Left lung (tissue), 10 donors: ENCODE data around the gene NCBP3. TPM values are rescaled to one million over a fixed set of nuclear protein-coding genes. Genes with fewer than 3 reads are reported as not detected.

Experiments
- ATAC-seq: fragments of 200-7000 bp; cut with Tn5 transposase; one replicate; pipeline ENCODE4 v1.9.1; 2020; ENCODE audit warnings: moderate library complexity
- DNase-seq, 4 donors: peaks; one replicate each; pipeline ENCODE4 v3.0.0-alpha.2; 2013 to 2020
- H3K27ac ChIP-seq, 2 donors: fragments of 200-600 bp; sonication (generic) in 1 of 2; one replicate each; pipeline versions ENCODE4 v1.5.0 to v1.8.0; 2020 to 2021
- H3K27me3 ChIP-seq, 2 donors: fragments of 200-600 bp; sonication (generic) in 1 of 2; one replicate each; pipeline versions ENCODE4 v1.5.0 to v1.8.0; 2020 to 2021
- H3K36me3 ChIP-seq, 2 donors: fragments of 200-600 bp; sonication (generic) in 1 of 2; one replicate each; pipeline versions ENCODE4 v1.5.0 to v1.8.0; 2020 to 2021
- H3K4me1 ChIP-seq, 2 donors: fragments of 200-600 bp; one replicate each; pipeline ENCODE4 v1.8.0; 2021
- H3K4me3 ChIP-seq, 2 donors: fragments of 200-600 bp; sonication (generic) in 1 of 2; one replicate each; pipeline versions ENCODE4 v1.5.0 to v1.8.0; 2020 to 2021; ENCODE audit warnings: mild to moderate bottlenecking in 1 of 2
- H3K9me3 ChIP-seq, 2 donors: fragments of 200-600 bp; sonication (generic) in 1 of 2; one replicate each; pipeline versions ENCODE4 v1.5.0 to v1.8.0; 2020 to 2021
- CTCF ChIP-seq, 2 donors: fragments of 200-600 bp; sonication (generic) in 1 of 2; IDR thresholded peaks; one replicate each; pipeline versions ENCODE4 v1.5.0 to v1.8.0; 2021; ENCODE audit warnings: antibody characterized with exemption in 2 of 2
- intact Hi-C, 2 donors: fragments of 100-400 bp; cut with DNase I; formaldehyde crosslinking; loops; one replicate each; pipeline versions ENCODE4 v1.11.2 to v1.14.2; 2022
- polyA plus RNA-seq, 6 donors: library from polyadenylated mRNA; unstranded; fragments of 120-200 nt; gene quantifications; one replicate each; pipeline ENCODE4 v1.2.1, GENCODE V29; 2013; ENCODE audit not compliant: insufficient read length in 6 of 6
- total RNA-seq, 2 donors: library from RNA; stranded (reverse); fragmentation: NEBNext Ultra II Directional; extraction: Animal tissue kit (Norgen Biotek cat#: 25700); gene quantifications; one replicate each; pipeline ENCODE4 v1.2.1, GENCODE V29; 2021
- donor health status: DM: no; HTN: yes; CAD: no.
- donor health status: DM: no; HTN: no; CAD: no.

Gene NCBP3
- total and polyA plus RNA-seq, 8 donors, result 30.6 to 112 (median 104) TPM

DNA sequence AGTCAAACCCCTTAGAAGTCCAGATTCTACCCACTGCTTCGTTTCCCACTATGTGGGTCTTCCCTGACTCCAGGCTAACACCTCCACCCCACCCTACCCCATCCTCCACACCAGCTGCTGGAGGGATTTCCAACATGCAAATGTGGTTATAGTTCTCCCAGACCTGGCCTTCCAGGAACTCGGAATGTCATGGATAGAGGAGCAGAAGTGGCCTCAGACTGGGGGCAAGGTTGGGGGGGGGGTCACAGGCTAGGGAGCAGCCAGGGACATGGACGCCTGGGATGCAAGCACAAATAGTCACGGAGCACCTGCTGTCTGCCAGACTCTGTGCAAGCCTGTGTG lies 44.8 kb upstream of the NCBP3 start:
- no peak for TF ChIP-seq CTCF (IDR thresholded peaks at IDR 0.05)
- DNase-seq, result no peak
- H3K4me3 ChIP-seq, result no peak overlapping the region
- H3K4me1 ChIP-seq, result peaks cover 32 to 86% of the 10 kb centered on the region in 2 donors
- no peak for ATAC-seq
- no peaks in the 10 kb centered on the region for H3K9me3 ChIP-seq
- no peaks in the 10 kb centered on the region for H3K36me3 ChIP-seq
- no peak overlapping the region for H3K27ac ChIP-seq
- H3K27me3 ChIP-seq, result no peaks in the 10 kb centered on the region
- intact Hi-C loops, result no loop called here

- H3K4me1 ChIP-seq, result peaks cover 27 to 86% of the 10 kb centered on the region in 2 donors
- DNase-seq (peak in 2 of 4 donors; percentile 71 to 89), ATAC-seq (no peak)
- TF ChIP-seq CTCF (IDR thresholded peaks at IDR 0.05), result no peak
- H3K27me3 ChIP-seq, result no peaks in the 10 kb centered on the region
- no peak overlapping the region for H3K27ac ChIP-seq
- peaks cover 0 to 3% of the 10 kb centered on the region in 2 donors for H3K36me3 ChIP-seq
- H3K9me3 ChIP-seq, result no peaks in the 10 kb centered on the region
- no peak overlapping the region for H3K4me3 ChIP-seq
- intact Hi-C loops, result no loop called here
Observed at GRCh38 chr17:3890082-3890877, 44.2 kb upstream of the NCBP3 start.

- H3K36me3 ChIP-seq, result peaks cover 0 to 11% of the 10 kb centered on the region in 2 donors
- DNase-seq, result no peak
Observed at GRCh38 chr17:3889325-3890012, 43.4 kb upstream of the NCBP3 start.

DNA sequence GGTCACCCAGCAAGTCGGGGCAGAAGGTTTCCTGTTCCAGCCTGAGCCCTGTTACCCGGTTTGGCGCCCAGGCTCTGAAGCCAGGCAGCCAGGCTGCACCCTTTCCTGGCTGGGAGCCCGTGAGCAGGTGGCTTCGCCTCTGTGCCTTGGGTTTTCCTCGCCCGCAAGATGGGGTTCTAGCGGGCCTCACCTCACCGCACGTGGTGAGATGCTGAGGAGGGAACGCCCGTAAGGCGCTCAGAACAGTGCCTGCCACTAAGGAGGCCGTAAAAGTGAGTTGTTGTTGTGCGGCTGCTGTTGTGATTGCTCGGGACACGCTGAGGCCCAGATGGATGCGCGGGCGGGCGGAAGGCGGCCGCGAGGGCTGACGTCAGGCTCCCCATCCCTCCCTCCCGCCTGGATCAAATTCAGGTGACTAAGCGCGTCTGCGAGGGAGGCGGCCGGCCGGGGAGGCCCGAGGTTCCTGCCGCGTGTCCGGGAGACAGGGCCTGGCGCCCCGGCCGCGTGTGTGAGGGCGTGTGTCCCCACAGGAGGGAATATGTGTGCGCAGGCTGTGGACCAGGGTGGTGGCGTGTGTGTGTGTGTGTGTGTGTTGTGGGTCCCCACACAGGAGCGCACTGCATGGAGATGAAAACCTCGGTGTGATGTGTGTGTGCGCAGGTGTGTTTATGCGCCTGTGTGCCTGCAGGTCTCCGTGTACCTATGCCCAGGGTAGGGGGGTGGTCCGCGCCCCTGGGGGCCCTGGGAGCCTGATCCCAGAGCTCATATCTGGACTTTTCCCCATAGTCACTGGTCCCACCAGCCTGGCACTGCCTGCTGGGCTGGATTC lies 42.5 kb upstream of the NCBP3 start:
- ATAC-seq (no peak), DNase-seq (no peak)
- Histone ChIP-seq H3K9me3 (no peaks in the 10 kb centered on the region), H3K27me3 (no peaks in the 10 kb centered on the region), H3K36me3 (peaks cover 0 to 20% of the 10 kb centered on the region in 2 donors), H3K4me3 (no peak overlapping the region), H3K27ac (peak overlapping the region; percentile 33 to 93), H3K4me1 (peaks cover 14 to 74% of the 10 kb centered on the region in 2 donors)
- intact Hi-C loops, result no loop called here
- no peak for TF ChIP-seq CTCF (IDR thresholded peaks at IDR 0.05)

More at GRCh38 chr17:3889325-3890012, 43.4 kb upstream of the NCBP3 start:
- no peaks in the 10 kb centered on the region for H3K27me3 ChIP-seq
- H3K9me3 ChIP-seq, result no peaks in the 10 kb centered on the region
- intact Hi-C loops, result no loop called here
- peaks cover 22 to 83% of the 10 kb centered on the region in 2 donors for H3K4me1 ChIP-seq
- H3K4me3 ChIP-seq, result no peak overlapping the region
- TF ChIP-seq CTCF (IDR thresholded peaks at IDR 0.05), result no peak
- ATAC-seq, result no peak
- no peak overlapping the region for H3K27ac ChIP-seq
